ENCODE results near the gene GALNT10. TPM values are rescaled to one million over a fixed set of nuclear protein-coding genes. Genes with fewer than 3 reads are reported as not detected.

GALNT10 gene
- polyA plus RNA-seq, 1 of the 3 experiments (the other 2 are of a cell fraction) = 56.3 TPM

GRCh38 chr5:154240595-154240994 lies 50.1 kb downstream of the GALNT10 start:
- no peaks in the 10 kb centered on the region for H3K9me2 ChIP-seq
- peaks cover 100% of the 10 kb centered on the region for H3K79me2 ChIP-seq (ENCODE audit: insufficient read depth)
- H4K20me1 ChIP-seq (ENCODE audit: insufficient read depth) = peaks cover 19% of the 10 kb centered on the region
- no peaks in the 10 kb centered on the region for H3K27me3 ChIP-seq (ENCODE audit: insufficient read depth)
- H3K4me1 ChIP-seq (ENCODE audit: control insufficient read depth in 1 of 2, insufficient read depth in 2 of 2, low read depth in 1 of 2, low read length in 1 of 2) = peaks cover 2 to 3% of the 10 kb centered on the region in 2 experiments; a peak in 2 of 4 replicates
- POLR2A ChIA-PET = no interaction called here
- CTCF ChIA-PET = no interaction called here
- DNase-seq = no peak
- TF ChIP-seq MXI1 (IDR thresholded peaks at IDR 0.05; ENCODE audit: low read depth, low read length) (no peak), RFX5 (IDR thresholded peaks at IDR 0.05; ENCODE audit: low read length) (no peak), EZH2phosphoT487 (IDR thresholded peaks at IDR 0.05; ENCODE audit: borderline replicate concordance, low read depth) (no peak), ZBTB33 (IDR thresholded peaks at IDR 0.05; ENCODE audit: borderline replicate concordance, low read depth) (no peak), GABPA (IDR thresholded peaks at IDR 0.05; ENCODE audit: low read depth) (no peak), SIN3A (IDR thresholded peaks at IDR 0.05; ENCODE audit: borderline replicate concordance, low read depth, low read length) (no peak), FOSL2 (IDR thresholded peaks at IDR 0.05; ENCODE audit: borderline replicate concordance, low read depth) (no peak), FOXJ3 (CRISPR knock-in tag; IDR thresholded peaks at IDR 0.05) (no peak), RAD21 (IDR thresholded peaks at IDR 0.05; ENCODE audit: low read length) (no peak), NRF1 (IDR thresholded peaks at IDR 0.05; ENCODE audit: low read depth, low read length) (no peak), TEAD4 (IDR thresholded peaks at IDR 0.05; ENCODE audit: borderline replicate concordance, insufficient read depth) (no peak), TCF12 (IDR thresholded peaks at IDR 0.05) (no peak), NFIC (IDR thresholded peaks at IDR 0.05; ENCODE audit: borderline replicate concordance) (no peak)
- TF ChIP-seq, protein P1, sequence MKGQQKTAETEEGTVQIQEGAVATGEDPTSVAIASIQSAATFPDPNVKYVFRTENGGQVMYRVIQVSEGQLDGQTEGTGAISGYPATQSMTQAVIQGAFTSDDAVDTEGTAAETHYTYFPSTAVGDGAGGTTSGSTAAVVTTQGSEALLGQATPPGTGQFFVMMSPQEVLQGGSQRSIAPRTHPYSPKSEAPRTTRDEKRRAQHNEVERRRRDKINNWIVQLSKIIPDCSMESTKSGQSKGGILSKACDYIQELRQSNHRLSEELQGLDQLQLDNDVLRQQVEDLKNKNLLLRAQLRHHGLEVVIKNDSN (IDR thresholded peaks at IDR 0.05; ENCODE audit: borderline replicate concordance, low read depth) = no peak
- TF ChIP-seq, protein P2, sequence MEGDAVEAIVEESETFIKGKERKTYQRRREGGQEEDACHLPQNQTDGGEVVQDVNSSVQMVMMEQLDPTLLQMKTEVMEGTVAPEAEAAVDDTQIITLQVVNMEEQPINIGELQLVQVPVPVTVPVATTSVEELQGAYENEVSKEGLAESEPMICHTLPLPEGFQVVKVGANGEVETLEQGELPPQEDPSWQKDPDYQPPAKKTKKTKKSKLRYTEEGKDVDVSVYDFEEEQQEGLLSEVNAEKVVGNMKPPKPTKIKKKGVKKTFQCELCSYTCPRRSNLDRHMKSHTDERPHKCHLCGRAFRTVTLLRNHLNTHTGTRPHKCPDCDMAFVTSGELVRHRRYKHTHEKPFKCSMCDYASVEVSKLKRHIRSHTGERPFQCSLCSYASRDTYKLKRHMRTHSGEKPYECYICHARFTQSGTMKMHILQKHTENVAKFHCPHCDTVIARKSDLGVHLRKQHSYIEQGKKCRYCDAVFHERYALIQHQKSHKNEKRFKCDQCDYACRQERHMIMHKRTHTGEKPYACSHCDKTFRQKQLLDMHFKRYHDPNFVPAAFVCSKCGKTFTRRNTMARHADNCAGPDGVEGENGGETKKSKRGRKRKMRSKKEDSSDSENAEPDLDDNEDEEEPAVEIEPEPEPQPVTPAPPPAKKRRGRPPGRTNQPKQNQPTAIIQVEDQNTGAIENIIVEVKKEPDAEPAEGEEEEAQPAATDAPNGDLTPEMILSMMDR (IDR thresholded peaks at IDR 0.05) = no peak
- TF ChIP-seq, protein P3, sequence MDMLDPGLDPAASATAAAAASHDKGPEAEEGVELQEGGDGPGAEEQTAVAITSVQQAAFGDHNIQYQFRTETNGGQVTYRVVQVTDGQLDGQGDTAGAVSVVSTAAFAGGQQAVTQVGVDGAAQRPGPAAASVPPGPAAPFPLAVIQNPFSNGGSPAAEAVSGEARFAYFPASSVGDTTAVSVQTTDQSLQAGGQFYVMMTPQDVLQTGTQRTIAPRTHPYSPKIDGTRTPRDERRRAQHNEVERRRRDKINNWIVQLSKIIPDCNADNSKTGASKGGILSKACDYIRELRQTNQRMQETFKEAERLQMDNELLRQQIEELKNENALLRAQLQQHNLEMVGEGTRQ (IDR thresholded peaks at IDR 0.05; ENCODE audit: borderline replicate concordance, low read depth, low read length) = no peak
- H3K4me3 ChIP-seq (ENCODE audit: low read depth in 2 of 2, low read length in 1 of 2) = no peak overlapping the region
- H3K4me2 ChIP-seq = no peak overlapping the region
- H3F3A ChIP-seq (replicated peaks; ENCODE audit: insufficient read depth) = no peaks in the 10 kb centered on the region
- no peak overlapping the region for H3K9ac ChIP-seq
- no peaks in the 10 kb centered on the region for H3K9me3 ChIP-seq
- no peak overlapping the region for H3K27ac ChIP-seq (ENCODE audit: low read depth in 2 of 2, low read length in 1 of 2)
- H3K36me3 ChIP-seq (replicated peaks in 1 of 2; ENCODE audit: control insufficient read depth in 1 of 2, insufficient read depth in 2 of 2, low read length in 1 of 2) = peaks cover 0 to 8% of the 10 kb centered on the region in 2 experiments
- WGBS (ENCODE audit: low lambda C conversion rate) = 93% methylated on average over 2 of the region's 2 CpGs
- no peak overlapping the region for H2AFZ ChIP-seq (ENCODE audit: low read depth)
